HG03108 (cell line): Measurements from ENCODE around the gene CFAP97D2.
"Not testable (repeated sequence)": the region's sequence is repeated elsewhere in the genome, so short reads cannot be mapped to it uniquely, and the experiment has no call there.

Experiments
- ATAC-seq: cut with Tn5 transposase; IDR thresholded peaks from one replicate; pipeline ENCODE4 v1.9.1; 2021; ENCODE audit warnings: moderate library complexity; ENCODE audit not compliant: unreplicated experiment

CFAP97D2 gene

GRCh38 chr13:114234266-114234644, 55.2 kb downstream of the CFAP97D2 start:
- ATAC-seq, result no peak

GRCh38 chr13:114234645-114235421, 55.8 kb downstream of the CFAP97D2 start, which contains the start of gene CDC16:
Gene CDC16 (plus strand): TSS chr13:114234897. CDS start chr13:114235085, 188 bp downstream.
- peak; percentile 86 for ATAC-seq

GRCh38 chr13:114235697-114236096, 56.6 kb downstream of the CFAP97D2 start:
- ATAC-seq, result no peak

- no peak for ATAC-seq
These were observed 57.2 kb downstream of the CFAP97D2 start for GRCh38 chr13:114236227-114236626.

- no peak for ATAC-seq
These were observed 58.5 kb downstream of the CFAP97D2 start for GRCh38 chr13:114237415-114238112.

- ATAC-seq, result no peak
These were observed 62.9 kb downstream of the CFAP97D2 start for GRCh38 chr13:114241918-114242317.

- no peak for ATAC-seq
These were observed 64.9 kb downstream of the CFAP97D2 start for GRCh38 chr13:114243971-114244370.

GRCh38 chr13:114244637-114245036, 65.6 kb downstream of the CFAP97D2 start:
- ATAC-seq, result no peak

- no peak for ATAC-seq
These were observed 69.0 kb downstream of the CFAP97D2 start for GRCh38 chr13:114248011-114248410.

- no peak for ATAC-seq
These were observed 70.0 kb downstream of the CFAP97D2 start for GRCh38 chr13:114249077-114249476.

GRCh38 chr13:114251639-114252440, 72.8 kb downstream of the CFAP97D2 start:
- not testable (repeated sequence) for ATAC-seq

- no peak for ATAC-seq
These were observed 77.5 kb downstream of the CFAP97D2 start for GRCh38 chr13:114256547-114256946.

- ATAC-seq, result no peak
These were observed 78.0 kb downstream of the CFAP97D2 start for GRCh38 chr13:114257014-114257413.

GRCh38 chr13:114258589-114258988, 79.5 kb downstream of the CFAP97D2 start:
- no peak for ATAC-seq

GRCh38 chr13:114259374-114259773, 80.3 kb downstream of the CFAP97D2 start:
- no peak for ATAC-seq

- ATAC-seq, result peak; percentile 42
These were observed 80.9 kb downstream of the CFAP97D2 start for GRCh38 chr13:114259974-114260373.

GRCh38 chr13:114260814-114261213, 81.8 kb downstream of the CFAP97D2 start:
- ATAC-seq, result no peak

GRCh38 chr13:114261328-114261965, 82.4 kb downstream of the CFAP97D2 start:
- no peak for ATAC-seq

GRCh38 chr13:114263578-114263977, 84.5 kb downstream of the CFAP97D2 start:
- no peak for ATAC-seq

GRCh38 chr13:114264313-114264712, 85.3 kb downstream of the CFAP97D2 start:
- ATAC-seq, result not testable (repeated sequence)
